RCC 7860 (cell line): ENCODE results near the gene B3GALNT2.

ENCODE experiments used
- DNase-seq: peaks from one replicate; pipeline ENCODE4 v3.0.0-alpha.2; 2015; ENCODE audit warnings: low spot score
- FAIRE-seq: peaks from 2 replicates; lab custom pipeline; 2012; peaks lifted over from hg19 to GRCh38; lab: Jason Lieb, UNC

Gene B3GALNT2

DNA sequence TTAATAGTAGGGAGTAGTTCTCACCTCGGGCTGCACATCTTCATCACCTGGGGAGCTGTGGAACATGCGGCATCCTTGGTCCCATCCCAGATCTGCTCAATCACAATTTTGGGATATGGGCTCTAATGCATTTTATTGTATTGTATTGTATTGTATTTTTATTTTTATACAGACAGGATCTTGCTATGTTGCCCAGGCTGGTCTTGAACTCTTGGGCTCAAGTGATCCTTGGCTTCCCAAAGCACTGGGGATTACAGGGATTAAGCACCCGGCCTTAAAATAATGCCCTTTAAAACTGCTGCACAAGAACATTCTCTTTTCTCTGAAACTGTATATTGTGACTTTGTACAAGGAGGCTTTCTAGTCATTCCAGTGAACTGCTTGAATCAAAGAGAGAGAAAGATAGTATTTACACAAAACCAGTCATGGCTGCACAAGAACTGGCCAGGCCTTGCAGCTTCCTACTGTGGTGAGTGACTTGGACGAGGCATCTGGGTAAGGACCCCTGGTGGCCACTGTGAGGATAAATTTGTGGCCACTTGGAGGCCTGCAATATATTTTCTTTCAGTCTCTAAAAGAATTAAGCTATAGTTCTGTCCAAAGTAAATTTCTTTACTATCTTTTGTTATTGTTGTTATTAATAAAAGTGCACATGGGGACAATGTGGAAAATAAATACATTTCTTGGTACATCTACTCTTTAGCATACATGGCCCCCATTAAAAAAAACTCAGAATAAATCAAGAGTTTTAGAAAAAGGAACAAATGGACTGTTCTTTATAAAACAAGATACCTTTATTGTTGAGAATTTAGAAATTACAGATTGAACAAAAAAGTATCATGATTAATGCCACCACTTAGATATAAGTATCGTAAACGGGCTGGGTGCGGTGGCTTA is 89.0 kb downstream of the B3GALNT2 start:
- FAIRE-seq (peak; percentile 71), DNase-seq (peak; percentile 63)

DNA sequence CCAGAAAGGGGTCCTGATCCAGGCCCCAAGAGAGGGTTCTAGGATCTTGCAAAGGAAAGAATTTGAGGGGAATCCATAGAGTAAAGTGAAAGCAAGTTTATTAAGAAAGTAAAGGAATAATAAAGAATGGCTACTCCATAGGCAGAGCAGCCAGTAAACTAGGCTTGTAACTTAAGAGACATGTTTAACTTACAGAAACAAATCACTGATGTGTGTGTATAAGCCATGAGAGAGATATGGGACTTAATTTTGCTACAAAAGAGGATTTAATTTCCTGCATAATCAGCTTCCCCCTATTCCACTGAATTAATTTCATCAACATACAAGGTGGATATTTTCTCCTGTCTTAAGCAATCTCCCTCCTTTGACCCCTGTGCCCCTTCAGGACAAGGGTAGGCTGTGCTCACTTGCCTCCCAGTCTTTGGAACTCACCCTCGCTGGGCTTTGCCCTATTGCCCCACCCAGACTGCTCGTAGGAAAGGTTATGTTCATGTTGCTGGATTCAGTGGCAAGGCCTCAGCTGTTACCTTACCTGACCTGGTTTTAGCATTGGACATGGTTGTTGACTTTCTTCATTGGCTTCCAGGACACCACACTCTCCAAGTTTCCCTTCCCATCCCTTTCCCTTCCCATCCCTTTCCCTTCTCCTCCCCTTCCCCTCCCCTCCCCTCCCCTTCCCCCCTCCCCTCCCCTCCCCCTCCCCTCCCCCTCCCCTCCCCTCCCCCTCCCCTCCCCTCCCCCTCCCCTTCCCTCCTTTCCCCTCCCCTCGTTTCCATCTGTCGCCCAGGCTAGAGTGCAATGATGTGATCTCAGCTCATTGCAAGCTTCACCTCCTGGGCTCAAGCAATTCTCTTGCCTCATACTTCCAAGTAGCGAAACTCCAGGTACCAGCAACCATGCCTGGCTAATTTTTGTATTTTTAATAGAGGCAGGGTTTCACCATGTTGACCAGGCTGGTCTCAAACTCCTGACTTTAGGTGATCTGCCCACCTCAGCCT is 92.5 kb downstream of the B3GALNT2 start:
- FAIRE-seq (no peak), DNase-seq (no peak)

DNA sequence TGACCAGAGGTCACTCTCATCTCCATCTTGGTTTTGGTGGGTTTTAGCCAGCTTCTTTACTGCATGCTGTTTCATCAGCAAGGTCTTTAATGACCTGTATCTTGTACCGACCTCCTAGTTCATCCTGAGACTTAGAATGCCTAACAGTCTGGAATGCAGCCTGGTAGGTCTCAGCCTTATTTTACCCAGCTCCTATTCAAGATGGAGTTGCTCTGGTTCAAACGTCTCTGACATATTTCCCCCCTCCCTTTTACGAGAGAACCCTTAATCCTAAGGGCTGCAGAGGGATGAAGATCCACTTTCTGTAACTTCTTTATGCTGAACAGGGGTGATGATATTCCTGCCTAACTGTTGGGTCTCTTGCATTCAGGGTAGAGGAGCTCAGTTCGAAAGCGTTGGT is 93.8 kb downstream of the B3GALNT2 start:
- no peak for DNase-seq
- FAIRE-seq = no peak

DNA sequence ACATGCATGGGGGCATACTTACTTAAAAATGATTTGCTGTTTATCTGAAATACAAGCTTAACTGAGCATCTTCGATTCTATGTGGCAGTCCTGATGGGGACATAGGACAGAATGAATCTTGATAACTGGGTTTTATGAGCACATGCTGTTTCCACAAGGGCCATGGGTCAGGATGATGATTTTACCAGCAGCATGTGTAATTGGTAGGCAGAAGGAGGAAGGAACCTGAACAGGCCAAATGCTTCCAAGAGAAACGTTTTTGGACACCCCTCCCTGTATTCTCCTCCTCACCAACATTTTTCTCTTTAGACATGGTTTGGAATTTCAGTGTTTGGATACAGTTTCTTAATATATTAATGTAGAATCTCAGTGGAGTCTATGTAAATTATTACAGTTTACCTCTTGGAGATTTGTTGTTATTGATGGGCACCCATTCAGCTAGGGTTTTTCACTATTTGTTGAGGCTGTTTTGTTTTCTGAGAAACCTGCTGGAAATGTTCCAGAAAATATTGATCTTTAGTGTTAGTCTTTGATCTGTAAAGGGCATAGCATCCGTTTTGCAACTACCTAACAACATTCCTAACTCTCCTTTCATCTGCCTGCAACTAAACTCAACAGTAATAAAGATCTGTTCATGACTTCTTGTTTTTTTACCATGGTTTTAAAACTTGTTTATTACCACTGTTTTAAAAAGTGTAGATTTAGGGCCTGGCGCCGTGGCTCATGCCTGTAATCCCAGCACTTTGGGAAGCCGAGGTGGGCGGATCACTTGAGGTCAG is 95.0 kb downstream of the B3GALNT2 start:
- DNase-seq (no peak), FAIRE-seq (no peak)

DNA sequence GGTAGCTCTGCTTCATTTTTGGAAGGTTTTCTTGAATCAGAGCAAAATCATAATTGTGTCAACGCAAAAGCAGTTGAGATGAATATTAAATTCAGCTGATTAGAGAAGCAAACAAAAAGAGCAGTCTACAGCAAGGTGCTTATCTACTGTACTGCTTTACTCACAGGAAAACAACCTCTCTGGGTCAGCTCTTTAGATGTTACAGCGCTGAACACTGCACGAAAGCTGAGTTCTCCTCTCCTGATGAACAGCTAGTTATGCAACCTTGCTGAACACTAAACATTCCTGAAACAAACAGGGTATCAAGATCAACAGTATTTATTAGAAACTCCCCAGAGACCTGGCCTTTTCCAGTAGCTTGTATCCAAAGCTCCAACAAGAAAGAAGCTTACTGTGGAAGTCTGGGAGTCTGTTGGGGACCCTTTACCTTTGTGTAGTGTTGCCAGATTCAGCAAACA is 95.7 kb downstream of the B3GALNT2 start:
- no peak for FAIRE-seq
- no peak for DNase-seq

DNA sequence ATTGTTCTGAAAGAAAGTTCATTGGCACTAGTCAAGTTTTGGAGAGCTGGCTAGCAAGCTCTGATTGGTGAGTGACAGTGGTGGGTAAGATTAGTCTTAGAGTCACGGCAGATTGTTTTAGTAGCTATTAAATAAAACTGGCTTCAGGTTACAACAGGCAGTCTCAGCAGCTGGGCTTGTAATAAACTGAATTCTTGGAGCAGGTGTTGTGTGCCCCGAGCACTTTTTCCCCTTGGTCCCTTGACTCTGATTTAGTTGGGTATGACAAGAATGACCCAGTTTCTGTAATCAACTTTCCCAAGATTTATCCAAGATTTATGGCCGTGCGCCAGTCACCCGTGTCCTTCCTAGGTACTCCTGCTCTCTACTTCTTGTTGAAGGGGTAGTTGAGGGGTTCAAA is 96.8 kb downstream of the B3GALNT2 start:
- no peak for FAIRE-seq
- DNase-seq = no peak

DNA sequence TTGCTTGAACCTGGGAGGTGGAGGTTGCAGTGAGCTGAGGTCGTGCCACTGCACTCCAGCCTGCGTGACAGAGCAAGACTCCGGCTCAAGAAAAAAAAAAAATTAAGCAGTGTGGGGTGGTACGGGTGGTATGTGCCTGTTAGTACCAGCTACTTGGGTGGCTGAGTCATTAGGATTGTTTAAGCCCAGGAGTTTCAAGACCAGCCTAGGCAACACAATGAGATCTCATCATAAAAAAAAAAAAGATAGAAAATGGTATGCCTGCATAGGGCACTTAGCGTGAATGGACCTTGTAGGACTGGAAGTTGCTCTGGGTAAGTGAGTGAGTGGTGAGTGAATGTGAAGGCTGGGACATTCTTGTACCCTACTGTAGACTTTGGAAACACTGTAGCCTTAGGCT is 100.1 kb downstream of the B3GALNT2 start:
- DNase-seq (peak; percentile 45), FAIRE-seq (no peak)

DNA sequence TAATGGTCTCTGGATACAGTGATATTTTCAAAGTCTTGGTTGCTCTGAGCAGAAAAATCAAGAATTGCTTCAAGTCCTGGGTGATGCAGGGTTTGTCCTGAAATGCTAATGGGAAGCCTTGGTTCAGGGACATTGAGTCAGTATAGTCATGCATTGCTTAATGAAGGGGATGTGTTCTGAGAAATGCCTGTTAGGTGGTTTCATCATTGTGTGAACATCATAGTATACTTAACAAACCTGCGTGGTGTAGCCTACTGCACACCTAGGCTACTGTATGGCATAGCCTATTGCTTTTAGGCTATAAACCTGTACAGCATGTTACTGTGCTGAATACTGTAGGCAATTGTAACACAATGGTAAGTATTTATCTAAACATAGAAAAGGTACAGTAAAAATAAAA is 100.7 kb downstream of the B3GALNT2 start:
- DNase-seq (no peak), FAIRE-seq (no peak)

DNA sequence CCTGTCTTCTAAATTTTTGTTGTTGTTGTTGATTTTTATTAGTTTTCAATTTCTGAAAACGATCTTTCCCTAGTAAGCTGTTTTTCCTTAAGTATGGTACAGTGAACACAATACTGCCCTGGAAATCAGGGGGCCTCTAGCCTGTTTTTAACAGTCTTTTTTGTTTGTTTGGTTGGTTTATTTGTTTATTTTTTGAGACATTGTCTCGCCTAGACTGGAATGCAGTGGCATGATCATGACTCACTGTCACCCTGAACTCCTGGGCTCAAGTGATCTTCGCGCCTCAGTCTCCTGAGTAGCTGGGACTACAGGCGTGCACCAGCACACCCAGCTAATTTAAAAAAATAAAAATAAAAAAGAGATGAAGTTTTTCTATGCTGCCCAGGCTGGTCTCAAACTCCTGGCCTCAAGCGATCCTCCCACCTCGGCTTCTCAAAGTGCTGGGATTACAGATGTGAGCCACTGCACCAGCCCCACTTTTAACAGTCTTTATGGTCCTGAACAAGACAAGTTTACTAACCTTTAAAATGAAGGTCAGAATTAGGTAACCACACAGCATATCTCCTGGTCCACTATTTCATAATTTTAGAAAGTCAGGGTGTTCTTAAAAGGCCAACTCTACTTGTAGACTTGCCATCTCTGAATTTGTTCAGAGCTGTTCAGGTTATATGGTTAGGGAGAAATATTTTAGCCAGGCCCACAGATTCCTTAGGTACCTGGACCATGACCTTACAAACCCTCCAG is 101.6 kb downstream of the B3GALNT2 start:
- DNase-seq = no peak
- no peak for FAIRE-seq

DNA sequence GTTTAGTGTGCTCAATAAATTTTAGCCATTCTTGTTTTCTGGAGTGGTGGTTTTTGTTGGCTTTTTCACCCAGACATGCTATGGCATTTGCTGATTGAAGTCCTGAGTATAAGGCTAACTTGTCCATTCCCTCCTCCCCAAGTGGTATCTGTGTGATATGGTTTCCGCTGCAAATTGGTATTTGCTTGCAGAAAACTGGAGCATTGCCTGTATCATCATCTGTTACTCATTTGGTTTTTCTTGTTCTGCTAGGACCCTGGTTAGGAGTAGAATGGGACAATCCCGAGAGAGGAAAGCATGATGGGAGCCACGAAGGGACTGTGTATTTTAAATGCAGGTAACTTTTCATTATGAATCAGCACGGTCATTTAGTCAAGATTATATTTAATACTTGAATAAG is 103.0 kb downstream of the B3GALNT2 start:
- FAIRE-seq = no peak
- DNase-seq = no peak
